ENCODE data around the gene EPPIN.

Gene EPPIN

GRCh38 chr20:45496166-45496565, 51.0 kb downstream of the EPPIN start:
- H3K4me3 ChIP-seq (ENCODE audit: low read depth, low read length), result no peak overlapping the region
- DNase-seq (ENCODE audit: low read depth), result no peak

DNA sequence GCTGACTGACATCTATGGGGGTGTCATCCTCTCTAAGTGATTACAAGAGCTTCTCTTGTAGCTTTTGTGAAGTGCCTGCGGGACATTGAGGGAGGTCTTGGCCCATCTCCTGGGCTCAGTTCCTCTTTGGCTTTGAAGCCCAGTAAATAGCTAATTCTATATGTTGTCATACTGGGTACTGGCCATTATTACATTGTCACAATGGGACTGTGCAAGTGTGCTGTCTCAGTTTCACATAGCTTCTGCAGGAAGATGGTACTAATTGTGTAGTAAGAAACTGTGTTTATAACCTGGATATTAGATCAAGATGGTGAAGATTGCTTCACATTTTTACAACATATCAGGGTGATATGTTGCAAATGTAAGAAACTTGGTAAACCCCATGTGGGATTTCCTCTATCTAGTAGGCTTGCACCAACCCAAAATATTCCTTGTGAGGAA, 51.7 kb downstream of the EPPIN start:
- DNase-seq (ENCODE audit: low read depth), result no peak
- H3K4me3 ChIP-seq (ENCODE audit: low read depth, low read length), result no peak overlapping the region
